GM21717 (cell line): Measurements from ENCODE around the gene GPR149.
A peak's percentile ranks its signal among the peaks of the same experiment; 100 is the strongest.
"Not testable (repeated sequence)": the region's sequence is repeated elsewhere in the genome, so short reads cannot be mapped to it uniquely, and the experiment has no call there.

ENCODE experiments used
- ATAC-seq: cut with Tn5 transposase; IDR thresholded peaks from one replicate; pipeline ENCODE4 v1.9.1; 2021; ENCODE audit warnings: mild to moderate bottlenecking, moderate library complexity; ENCODE audit not compliant: unreplicated experiment

The GPR149 gene, protein sequence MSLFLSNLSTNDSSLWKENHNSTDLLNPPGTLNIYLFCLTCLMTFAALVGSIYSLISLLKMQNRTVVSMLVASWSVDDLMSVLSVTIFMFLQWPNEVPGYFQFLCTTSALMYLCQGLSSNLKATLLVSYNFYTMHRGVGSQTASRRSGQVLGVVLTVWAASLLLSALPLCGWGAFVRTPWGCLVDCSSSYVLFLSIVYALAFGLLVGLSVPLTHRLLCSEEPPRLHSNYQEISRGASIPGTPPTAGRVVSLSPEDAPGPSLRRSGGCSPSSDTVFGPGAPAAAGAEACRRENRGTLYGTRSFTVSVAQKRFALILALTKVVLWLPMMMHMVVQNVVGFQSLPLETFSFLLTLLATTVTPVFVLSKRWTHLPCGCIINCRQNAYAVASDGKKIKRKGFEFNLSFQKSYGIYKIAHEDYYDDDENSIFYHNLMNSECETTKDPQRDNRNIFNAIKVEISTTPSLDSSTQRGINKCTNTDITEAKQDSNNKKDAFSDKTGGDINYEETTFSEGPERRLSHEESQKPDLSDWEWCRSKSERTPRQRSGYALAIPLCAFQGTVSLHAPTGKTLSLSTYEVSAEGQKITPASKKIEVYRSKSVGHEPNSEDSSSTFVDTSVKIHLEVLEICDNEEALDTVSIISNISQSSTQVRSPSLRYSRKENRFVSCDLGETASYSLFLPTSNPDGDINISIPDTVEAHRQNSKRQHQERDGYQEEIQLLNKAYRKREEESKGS

GRCh38 chr3:154430014-154430413, at the start of gene GPR149:
Gene GPR149 (minus strand): TSS chr3:154430190. CDS start chr3:154429615, 575 bp downstream.
- ATAC-seq, result no peak

- no peak for ATAC-seq
These were observed 43.8 kb upstream of the GPR149 start for GRCh38 chr3:154473769-154474168.

GRCh38 chr3:154469585-154469984, 39.6 kb upstream of the GPR149 start:
- no peak for ATAC-seq

GRCh38 chr3:154464440-154465190, 34.6 kb upstream of the GPR149 start:
- ATAC-seq, result no peak

GRCh38 chr3:154458560-154458959, 28.6 kb upstream of the GPR149 start:
- ATAC-seq, result no peak

GRCh38 chr3:154439081-154439480, 9.1 kb upstream of the GPR149 start:
- not testable (repeated sequence) for ATAC-seq

DNA sequence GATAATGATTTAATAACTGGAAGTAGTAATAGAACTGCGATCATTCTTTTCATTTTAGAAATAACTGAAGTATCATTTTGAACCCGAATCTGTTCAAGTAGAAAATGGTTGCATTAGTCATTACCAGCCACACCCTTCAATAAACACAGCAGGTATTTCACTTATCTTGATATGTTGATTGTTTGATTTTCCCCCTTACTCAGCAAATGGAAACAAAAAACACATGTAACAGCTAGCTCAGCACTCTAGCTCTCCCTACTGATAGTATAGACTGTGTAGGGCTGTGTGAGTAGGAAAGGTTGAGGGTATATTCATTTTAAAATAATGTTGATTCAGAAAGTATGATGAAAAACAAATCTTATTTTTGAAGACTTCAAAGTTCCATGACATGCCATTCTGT, 1.1 kb upstream of the GPR149 start:
- ATAC-seq, result no peak

GRCh38 chr3:154428286-154429206, 1.4 kb downstream of the GPR149 start:
- ATAC-seq, result no peak

GRCh38 chr3:154427685-154428285, 2.2 kb downstream of the GPR149 start:
- ATAC-seq, result no peak

- no peak for ATAC-seq
These were observed 7.3 kb downstream of the GPR149 start for GRCh38 chr3:154422694-154423093.

GRCh38 chr3:154421083-154421482, 8.9 kb downstream of the GPR149 start:
- ATAC-seq, result no peak

DNA sequence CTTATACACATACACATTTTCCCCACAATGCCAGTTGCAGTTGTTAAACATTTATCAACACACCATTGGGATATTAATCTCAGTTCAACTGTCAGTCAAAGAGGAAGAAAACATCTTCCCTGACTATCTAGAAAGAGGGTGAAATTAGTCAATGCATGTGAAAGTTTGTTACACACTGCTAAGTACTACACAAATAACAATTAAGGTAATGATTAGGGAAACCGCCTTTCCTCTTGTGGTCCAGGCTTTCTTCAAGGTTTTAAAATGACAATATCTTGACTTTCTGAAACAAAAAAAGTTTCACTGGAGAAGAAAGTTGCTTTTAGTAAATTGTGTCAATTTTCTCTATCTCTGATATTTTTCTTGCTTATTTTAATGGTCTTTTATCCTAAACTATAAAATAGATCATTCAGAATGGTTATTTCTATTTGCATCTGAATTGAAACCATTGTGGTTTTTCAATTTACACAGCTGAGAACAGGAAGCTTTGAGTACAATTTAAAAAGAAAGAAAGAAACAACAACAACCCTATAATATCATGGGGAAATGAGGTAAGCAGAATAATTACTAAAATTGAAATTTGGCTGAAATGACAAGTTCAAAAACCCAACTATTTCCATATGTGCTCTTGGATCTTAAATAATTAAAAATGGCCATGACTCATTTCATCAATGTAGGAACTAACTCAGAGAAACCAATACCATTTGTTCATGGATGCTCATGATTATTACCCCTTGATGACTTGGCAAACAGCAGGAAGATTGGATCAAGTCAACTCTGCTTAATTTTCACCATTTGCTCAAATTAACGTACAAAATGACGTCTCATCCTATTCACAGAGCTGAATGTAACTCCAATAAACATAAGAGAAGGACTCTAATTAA, 31.7 kb downstream of the GPR149 start:
- ATAC-seq, result peak; percentile 97

GRCh38 chr3:154389861-154390260, 40.1 kb downstream of the GPR149 start:
- no peak for ATAC-seq

- no peak for ATAC-seq
These were observed 45.5 kb downstream of the GPR149 start for GRCh38 chr3:154384479-154384878.

- ATAC-seq, result no peak
These were observed 51.7 kb downstream of the GPR149 start for GRCh38 chr3:154378311-154378710.

DNA sequence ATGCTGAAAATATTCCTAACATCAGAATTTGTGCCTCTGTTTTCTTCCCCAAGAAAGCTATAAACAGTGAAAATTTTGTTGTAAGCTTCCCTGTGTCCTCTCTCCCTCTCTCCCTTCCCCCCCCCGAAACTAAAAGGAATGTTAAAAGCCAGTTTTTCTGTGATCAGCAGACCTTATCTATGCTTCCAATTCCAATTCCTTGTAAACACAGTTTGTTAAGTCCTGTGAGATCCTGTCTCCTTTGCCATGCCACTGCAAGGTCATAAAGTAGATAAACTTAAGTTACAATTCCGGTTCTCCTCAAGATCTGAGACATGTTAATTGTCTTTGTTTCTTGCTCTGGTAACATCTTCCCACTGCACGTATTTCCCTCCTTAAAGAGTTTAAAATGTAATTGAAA, 62.8 kb downstream of the GPR149 start:
- no peak for ATAC-seq

DNA sequence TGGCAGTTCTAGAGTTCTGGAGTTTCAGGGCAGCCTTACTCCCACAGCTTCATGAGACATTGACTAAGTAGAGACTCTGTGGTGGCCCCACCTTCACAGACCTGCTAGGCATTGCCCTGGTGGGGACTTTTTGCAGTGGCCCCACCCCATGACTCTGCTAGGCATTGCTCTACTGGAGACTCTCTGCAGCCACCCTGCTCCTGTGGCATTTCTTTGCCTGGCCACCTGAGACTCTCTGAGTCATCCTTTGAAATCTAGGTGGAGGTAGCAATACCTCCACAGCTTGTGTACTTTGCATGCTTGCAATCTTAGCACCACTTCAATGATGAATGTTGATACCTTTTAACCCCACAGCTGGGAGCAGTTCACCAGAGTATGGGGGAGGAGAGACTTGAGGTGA, 65.1 kb downstream of the GPR149 start:
- no peak for ATAC-seq

DNA sequence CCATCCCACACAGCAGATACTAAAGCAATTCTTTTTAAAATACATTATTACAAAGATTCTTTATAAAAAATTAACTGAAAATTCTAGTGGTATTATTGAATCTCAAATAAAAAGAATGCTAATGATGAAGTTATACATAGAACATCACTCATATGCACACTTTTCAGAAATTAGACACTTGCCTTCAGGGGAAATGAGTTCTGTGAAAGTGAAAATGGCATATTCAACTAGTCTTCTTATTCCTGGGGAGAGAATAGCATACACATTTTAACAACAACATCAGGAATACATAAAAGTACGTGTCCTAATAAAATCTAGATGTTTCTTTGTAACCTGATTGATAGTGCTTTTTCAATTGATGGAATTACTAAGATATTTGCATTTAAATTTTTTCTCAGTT, 68.9 kb downstream of the GPR149 start:
- ATAC-seq, result no peak

DNA sequence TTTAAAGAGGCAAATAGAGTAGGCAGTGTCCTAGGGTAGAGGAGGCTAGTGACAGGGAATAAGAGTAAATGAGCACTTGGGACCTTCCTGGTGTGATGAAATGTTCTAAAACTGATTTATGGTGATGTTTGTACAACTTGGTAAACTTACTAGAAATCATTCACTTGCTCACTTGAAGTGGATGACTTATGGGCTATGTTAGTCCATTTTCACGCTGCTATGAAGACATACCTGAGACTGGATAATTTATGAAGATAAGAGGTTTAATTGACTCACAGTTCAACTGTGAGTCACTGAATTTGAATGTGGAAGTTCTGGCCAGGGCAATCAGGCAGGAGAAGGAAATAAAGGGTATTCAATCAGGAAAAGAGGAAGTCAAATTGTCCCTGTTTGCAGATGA, 74.0 kb downstream of the GPR149 start:
- ATAC-seq, result no peak
